HG03280 (cell line): ENCODE measurements around the gene ST8SIA5.

Source experiments
- ATAC-seq: cut with Tn5 transposase; IDR thresholded peaks from one replicate; pipeline ENCODE4 v1.9.1; 2021; ENCODE audit warnings: mild to moderate bottlenecking, moderate library complexity; ENCODE audit not compliant: unreplicated experiment

The ST8SIA5 gene

DNA sequence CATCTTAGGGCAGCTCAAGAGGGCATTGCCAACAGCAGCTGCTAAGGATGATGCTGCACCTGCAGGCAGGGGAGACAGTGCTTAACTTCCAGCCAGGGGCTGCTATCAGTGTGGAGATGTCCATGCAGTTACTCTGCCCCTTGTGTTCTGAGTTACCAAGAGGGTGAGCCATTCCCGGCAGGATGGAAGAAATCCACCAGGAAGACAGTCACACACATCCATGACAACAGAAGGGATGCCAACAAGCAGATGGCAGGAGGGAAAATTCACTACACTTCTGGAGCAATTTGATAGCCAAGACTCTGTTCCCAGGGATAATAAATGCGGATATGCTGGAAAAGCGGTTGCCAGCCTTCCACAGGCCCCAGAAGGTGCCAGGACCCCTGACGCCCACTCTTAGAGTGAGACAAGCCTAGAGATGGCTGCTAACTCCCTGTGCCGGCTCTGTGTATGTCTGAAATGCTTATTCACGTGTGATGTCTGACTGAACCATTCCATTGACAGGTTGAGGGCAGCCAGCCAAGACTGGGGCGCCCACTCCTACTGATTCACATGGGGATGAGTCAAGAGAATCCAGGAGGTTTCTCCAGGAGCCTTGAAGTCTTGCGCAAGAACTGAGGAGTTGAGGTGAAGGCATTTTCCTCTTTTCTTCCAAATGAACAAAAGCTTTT lies 124.3 kb downstream of the ST8SIA5 start:
- no peak for ATAC-seq

DNA sequence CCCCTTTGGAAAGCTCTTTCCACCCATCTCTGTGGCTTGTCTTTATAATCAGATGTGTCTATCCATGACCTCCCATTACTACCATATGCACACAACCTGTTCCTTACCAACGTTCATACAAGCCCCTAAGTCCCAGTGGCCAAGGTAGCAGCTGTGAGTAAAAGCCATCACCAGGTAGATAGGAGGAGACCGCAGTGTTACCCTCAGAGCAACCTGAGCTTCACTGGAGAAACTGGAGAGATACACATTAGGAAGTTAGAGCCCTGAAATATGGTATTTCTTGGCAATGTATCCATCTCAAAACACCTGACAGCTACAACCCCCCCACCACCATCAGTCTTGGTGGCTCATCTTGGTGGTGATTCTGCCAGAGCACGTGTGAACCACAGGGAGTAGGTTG lies 125.9 kb downstream of the ST8SIA5 start:
- ATAC-seq = no peak

GRCh38 chr18:46630160-46630559 lies 126.7 kb downstream of the ST8SIA5 start:
- ATAC-seq = no peak

DNA sequence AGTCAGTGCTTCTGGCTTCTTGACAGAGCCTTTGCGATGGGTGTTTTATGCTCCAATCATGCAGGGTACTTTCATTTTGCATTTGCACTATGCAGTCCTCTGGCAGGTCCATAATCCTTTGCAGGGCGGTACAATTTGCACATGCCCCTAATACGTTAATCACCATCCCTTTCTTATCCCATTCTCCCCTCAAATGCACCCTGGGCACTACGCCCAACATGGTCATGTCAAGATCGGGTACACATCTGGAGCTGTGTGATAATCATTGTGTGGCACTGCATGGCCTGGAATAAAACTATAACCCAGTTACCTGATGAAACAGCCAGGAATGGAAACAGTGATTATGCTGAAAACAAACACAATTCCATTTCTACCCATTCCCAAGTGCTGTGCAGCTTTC lies 127.5 kb downstream of the ST8SIA5 start:
- no peak for ATAC-seq

DNA sequence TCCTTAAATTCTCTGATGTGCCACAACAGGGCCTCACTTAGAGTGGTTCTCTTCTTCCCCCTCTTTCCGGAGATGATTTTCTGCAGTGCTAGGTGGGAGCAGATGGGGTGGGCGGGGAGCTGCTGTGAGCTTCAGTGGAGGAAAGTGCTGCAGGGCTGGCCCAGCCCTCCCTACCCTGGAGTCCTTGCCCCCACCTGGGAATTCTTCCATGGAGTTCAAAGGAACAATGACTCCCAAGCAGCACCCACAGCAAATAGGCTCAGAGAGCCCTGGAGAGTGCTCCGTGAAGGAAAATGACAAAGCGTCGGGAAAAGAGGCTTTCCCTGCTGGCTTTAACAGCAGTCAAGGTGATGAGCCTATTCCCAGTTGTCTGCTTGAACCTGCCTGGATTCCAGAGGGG lies 128.6 kb downstream of the ST8SIA5 start:
- ATAC-seq = no peak

- no peak for ATAC-seq
Measured at GRCh38 chr18:46627136-46627535, 129.7 kb downstream of the ST8SIA5 start.

GRCh38 chr18:46625069-46625468 lies 131.8 kb downstream of the ST8SIA5 start:
- ATAC-seq = no peak

- ATAC-seq = no peak
Measured at GRCh38 chr18:46624127-46624526, 132.7 kb downstream of the ST8SIA5 start.

GRCh38 chr18:46623541-46623940 lies 133.3 kb downstream of the ST8SIA5 start:
- ATAC-seq = no peak

GRCh38 chr18:46622999-46623398 lies 133.9 kb downstream of the ST8SIA5 start:
- no peak for ATAC-seq

DNA sequence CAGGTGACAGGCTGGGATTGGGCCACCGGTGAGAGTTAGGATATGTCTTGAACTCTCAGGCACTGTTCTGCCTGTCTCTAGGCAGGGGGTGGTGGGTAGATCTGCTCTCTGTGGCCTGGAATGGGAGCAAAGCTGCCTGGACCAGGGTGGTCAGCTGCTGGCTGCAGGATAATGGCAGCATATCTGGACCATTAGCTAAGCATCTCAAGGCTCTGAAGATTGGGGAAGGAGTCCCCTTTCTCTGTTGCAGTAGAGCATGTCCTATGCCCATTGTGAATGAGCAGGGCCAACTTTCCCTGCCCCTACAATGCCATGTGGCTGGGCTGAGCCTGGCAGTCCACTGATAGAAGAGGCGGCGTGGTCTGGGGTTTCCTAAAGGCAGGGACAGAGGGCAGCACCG lies 134.4 kb downstream of the ST8SIA5 start:
- ATAC-seq = no peak

DNA sequence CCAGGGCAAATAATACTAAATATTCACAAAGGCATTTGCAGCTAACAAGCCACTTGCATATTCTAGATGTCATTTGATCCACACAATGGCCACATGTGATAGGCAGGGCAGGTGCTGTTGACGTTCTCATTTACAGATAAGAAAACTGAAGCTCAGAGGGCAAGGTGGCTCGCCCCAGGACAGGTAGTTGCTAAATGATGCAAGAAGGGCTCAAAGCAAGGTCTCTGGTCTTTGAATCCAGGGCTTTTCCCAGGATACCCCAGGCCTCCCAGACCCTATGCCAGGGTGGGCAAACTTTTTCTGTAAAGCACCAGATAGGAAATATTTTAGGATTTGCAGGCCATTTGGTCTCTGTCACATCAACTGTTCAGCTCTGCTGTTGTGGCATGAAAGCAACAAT lies 135.0 kb downstream of the ST8SIA5 start:
- ATAC-seq = no peak

- ATAC-seq = no peak
Measured at GRCh38 chr18:46621111-46621766, 135.6 kb downstream of the ST8SIA5 start.

- no peak for ATAC-seq
Measured at GRCh38 chr18:46619559-46619958, 137.3 kb downstream of the ST8SIA5 start.
